SK-N-SH treated with all-trans-retinoic acid at 6 μM for 48 hours (cell line): ENCODE measurements around the gene LCN9.

Experiments used
- BACH2 ChIP-seq: fragments of 250-450 bp; sonication (Bioruptor Pico); IDR thresholded peaks from 2 replicates; pipeline ENCODE4 v1.9.0; 2021; ENCODE audit warnings: mild to moderate bottlenecking, borderline replicate concordance
- GLIS3 ChIP-seq: fragments of 250-450 bp; sonication (Bioruptor Pico); IDR thresholded peaks from 2 replicates; pipeline ENCODE4 v1.5.0; 2020; ENCODE audit warnings: mild to moderate bottlenecking, moderate library complexity
- ISL1 ChIP-seq: fragments of 250-450 bp; sonication (Bioruptor Pico); IDR thresholded peaks from 2 replicates; pipeline ENCODE4 v2.1.2; 2022; ENCODE audit warnings: mild to moderate bottlenecking, moderate library complexity
- OSR1 ChIP-seq: fragments of 250-450 bp; sonication (Bioruptor Pico); IDR thresholded peaks from 2 replicates; pipeline ENCODE4 v1.8.0; 2022; ENCODE audit warnings: moderate library complexity, mild to moderate bottlenecking, inconsistent platforms
- SNAI2 ChIP-seq: fragments of 250-450 bp; sonication (Bioruptor Pico); IDR thresholded peaks from 2 replicates; pipeline ENCODE4 v1.5.0; 2020; ENCODE audit warnings: mild to moderate bottlenecking, moderate library complexity
- TCF4 ChIP-seq: fragments of 250-450 bp; sonication (Bioruptor Pico); IDR thresholded peaks from 2 replicates; pipeline ENCODE4 v1.8.0; 2021; ENCODE audit warnings: mild to moderate bottlenecking, moderate library complexity, borderline replicate concordance
- ZFP3 ChIP-seq: fragments of 250-450 bp; sonication (Bioruptor Pico); IDR thresholded peaks from 2 replicates; pipeline ENCODE4 v1.5.0; 2020; ENCODE audit warnings: mild to moderate bottlenecking, moderate library complexity
- ZFP30 ChIP-seq: fragments of 450-650 bp; formaldehyde crosslinking; IDR thresholded peaks from 2 replicates; pipeline ENCODE4 v1.5.0; 2022; ENCODE audit warnings: mild to moderate bottlenecking, moderate library complexity
- ZNF70 ChIP-seq: fragments of 450-650 bp; formaldehyde crosslinking; IDR thresholded peaks from 2 replicates; pipeline ENCODE4 v1.5.0; 2020; ENCODE audit warnings: mild to moderate bottlenecking, moderate library complexity
- TF ChIP-seq, protein P1 (sequence below): fragments of 250-450 bp; sonication (Bioruptor Pico); IDR thresholded peaks from 2 replicates; pipeline ENCODE4 v1.5.1; 2020; ENCODE audit warnings: low read depth, mild to moderate bottlenecking, moderate library complexity

GRCh38 chr9:135681161-135681560, 18.1 kb downstream of the LCN9 start:
- TF ChIP-seq ZNF70 (CRISPR knock-in tag) (no peak), GLIS3 (CRISPR knock-in tag) (no peak), TCF4 (CRISPR knock-in tag) (no peak), ZFP30 (CRISPR knock-in tag) (no peak), OSR1 (CRISPR knock-in tag) (no peak), ZFP3 (CRISPR knock-in tag) (no peak), BACH2 (CRISPR knock-in tag) (no peak), SNAI2 (CRISPR knock-in tag) (no peak), ISL1 (CRISPR knock-in tag) (no peak)
- TF ChIP-seq, protein P1, sequence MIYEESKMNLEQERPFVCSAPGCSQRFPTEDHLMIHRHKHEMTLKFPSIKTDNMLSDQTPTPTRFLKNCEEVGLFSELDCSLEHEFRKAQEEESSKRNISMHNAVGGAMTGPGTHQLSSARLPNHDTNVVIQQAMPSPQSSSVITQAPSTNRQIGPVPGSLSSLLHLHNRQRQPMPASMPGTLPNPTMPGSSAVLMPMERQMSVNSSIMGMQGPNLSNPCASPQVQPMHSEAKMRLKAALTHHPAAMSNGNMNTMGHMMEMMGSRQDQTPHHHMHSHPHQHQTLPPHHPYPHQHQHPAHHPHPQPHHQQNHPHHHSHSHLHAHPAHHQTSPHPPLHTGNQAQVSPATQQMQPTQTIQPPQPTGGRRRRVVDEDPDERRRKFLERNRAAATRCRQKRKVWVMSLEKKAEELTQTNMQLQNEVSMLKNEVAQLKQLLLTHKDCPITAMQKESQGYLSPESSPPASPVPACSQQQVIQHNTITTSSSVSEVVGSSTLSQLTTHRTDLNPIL (CRISPR knock-in tag), result no peak
